NCI-H2171 (cell line): ENCODE results near the gene EYS.
"Not testable (repeated sequence)": the region's sequence is repeated elsewhere in the genome, so short reads cannot be mapped to it uniquely, and the experiment has no call there.

Experiments
- DNase-seq: peaks from one replicate; lab custom pipeline; 2025; lab: John Stamatoyannopoulos, UW

EYS gene

DNA sequence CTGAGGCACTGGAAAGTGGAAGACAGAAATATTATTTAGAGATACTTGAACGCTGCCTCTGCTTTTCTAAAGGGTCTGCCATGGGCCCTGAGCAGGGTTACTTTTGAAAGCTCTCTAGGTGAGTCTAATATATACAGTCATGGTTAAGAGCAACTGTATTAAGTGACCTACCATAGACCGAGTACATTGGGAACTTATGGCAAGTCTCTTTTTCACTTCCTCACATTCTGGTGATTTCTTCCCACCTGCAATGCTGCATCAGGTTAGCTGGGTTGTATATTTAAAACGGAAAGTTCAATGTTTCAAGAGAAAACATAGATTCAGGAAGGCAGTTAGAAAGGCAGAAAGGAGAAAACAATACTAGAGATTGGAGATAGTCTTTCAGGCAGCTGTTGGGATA lies 1916.7 kb downstream of the EYS start:
- no peak for DNase-seq

DNA sequence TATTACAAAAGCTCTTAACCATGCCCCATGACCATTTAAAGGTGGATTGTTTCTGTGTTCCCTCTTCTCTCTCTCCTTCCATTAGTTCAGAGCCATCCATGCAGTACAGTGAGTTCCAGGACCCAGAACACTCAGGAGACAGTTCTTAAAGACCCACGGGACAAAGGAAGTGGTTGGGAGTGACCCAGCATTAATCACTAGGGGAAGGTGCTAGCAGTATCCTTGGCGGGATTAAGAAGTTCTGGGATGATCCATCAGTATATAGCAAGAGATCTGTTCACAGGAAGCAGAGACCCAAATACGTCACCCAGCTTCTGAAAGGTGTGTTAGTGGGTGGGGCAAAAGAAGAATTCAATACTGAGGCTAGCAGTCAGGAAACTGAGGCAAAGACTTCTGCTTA lies 1917.3 kb downstream of the EYS start:
- no peak for DNase-seq

DNA sequence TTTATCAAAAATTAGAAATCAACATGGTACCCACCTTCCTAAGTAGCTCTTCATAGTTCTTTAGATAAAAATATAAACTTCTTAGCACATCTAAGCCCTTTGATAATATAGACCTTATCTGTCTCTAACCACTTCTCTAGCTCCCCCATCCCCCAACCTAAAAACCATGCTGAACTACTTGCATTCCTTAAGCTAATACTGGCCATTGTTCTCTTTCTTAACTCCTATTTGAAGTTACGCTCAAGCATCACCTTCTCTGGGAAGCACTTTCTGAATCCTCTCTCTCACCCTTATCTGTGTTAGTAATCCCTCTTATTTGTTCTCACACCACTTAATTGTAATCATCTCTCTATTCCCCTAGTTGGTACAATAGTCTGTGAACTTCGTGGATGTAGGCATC lies 1918.5 kb downstream of the EYS start:
- no peak for DNase-seq

DNA sequence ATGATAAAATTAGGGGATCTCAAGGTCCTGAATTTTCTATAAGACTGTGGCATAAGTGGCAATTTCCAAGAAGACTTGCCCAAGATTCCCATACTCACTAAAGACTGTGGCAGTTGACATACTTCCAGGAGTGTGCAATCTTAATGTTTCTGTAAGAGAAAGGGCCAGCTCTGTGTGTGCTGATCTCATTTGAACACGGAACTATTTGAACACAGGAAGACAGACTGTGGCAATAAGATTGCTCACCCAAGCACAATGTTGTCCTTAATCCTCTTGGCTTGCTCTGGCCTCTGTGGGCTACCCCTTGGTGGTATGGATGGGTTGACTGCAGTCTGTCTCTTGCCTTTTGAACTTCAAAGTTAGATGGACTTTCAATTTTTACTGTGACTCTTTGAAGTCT lies 1920.0 kb downstream of the EYS start:
- DNase-seq = no peak

DNA sequence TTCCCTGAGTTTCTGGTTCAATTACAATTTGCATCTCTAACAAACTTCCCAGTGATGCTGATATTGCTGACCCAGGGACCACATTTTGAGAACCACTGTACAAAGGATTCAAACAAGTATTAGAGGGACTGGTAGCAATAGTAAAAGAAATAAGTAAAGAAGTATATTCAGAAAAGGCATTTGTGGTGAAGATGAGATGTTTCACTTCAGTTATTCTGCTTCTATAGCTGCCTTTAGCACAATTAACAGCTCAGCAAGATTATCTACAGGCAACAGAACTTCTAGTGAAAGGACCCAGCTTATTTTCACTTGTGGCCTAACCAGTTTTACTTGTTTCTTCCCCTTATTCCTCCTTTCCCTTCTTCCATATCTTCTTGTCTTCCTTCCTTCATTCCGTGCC lies 1922.0 kb downstream of the EYS start:
- no peak for DNase-seq

DNA sequence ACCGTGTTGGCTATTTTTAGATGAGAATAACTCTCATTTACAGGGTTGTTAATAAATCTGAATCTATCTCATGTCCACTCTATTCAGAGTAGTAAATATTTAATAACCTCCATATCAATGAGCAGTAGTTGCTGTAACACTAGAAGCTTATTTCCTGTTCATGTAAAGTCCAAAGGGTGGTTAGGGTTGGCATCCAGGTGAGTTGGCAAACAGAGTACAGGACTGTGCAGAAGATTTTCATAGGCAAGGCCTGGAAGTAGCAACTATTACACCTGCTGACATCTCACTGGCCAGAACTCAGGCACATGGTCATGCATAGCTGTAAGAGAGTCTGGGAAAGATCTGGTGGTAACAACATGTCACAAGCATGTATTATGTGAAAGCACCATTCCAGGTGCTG lies 1923.9 kb downstream of the EYS start:
- no peak for DNase-seq

DNA sequence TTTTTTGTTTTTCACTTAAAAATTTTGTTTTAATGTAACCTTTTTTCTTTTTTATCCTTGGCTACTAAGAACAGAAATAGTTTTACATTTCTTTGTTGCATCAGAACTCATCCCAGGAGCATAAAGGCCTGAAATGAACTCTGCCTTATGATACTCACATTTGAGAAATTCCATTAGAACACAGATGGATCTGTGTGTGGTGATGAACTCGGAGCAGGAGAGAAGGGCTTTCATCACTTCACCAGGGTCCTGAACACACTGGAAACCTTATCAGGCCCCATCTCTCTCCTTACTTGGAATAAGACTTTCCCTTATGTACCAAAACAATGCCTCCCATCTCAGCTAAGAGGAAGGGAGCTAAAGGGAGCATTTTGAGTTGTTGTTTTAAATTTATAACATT lies 1932.1 kb downstream of the EYS start:
- no peak for DNase-seq

DNA sequence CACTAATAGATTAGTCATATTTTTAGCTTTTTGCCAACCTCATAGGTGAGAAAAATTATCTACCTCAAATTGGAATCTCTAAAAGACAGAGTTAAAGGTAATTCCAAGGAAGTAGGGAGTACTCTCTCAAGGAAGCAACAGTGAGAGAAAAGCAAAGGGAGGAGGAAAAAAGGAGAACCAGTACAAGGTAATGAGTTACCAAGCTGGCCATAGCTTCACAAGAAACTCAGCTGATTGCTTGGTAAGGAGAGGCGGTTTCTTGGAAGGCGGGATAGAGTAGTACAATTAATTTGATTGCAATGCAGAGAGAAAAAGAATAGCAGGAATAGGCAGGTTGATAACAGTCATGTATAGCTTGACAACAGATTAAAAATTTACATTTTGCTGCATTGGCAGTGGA lies 1933.8 kb downstream of the EYS start:
- no peak for DNase-seq

DNA sequence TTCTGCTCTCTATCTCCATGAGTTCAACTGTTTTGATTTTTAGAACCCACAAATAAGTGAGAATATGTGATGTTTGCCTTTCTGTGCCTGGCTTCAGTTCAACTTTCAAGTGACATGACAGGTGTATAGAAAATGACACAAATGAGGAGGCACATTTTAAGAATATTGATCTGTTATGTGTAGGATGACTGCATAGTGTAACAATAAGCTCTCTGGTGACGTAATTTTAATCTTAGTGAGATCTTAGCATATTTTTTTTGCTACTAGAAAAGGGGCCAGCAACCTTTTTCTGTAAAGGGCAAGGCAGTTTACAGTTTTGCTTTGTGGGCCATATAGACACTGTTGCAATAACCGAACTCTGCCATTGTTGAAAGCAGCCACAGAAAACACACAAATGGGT lies 1941.2 kb downstream of the EYS start:
- no peak for DNase-seq

DNA sequence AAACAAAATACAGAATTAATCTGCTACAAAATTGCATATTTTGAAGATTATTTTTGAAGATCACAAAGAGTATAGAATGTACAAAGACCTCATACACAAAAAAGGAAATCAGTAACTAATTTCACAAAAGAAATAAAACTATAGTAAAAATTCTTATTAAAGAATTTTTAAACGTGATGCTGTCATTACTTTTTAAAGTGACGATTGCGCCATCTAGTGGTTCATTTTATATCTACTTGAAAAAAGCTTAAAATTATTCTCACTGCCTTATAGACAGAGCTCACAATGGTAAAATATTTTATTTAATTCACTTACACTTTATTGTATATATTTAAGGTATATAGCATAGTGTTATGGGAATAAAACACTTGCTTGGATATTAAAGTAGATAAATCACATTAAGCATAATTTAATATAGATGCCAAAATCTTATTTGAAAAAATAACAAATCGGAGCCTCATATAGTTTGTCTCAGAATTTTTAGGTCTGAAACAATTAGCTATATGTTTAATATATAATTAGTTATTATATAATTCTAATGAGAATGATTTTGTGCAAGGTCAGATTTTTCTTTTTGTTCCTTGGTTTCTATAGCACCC lies 1942.6 kb downstream of the EYS start:
- peak; percentile 14 for DNase-seq

DNA sequence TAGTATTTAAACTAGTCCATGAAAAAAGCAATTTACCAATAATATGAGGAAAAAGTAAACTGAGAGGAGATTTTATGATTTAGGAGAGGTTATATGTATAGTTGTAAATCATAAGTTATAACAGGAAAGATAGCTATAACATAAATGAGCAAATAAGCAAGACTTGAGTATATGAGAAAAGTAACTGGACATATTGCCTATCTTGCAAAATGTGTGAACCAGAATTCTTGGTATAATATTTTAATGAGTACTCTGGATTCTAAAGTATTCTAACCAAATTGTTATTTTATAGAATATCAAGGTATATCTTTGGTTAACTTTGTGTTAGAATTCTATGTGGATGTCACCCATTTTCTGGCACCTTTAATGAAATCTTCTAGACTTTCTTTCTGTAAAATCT lies 1946.8 kb downstream of the EYS start:
- DNase-seq = no peak

DNA sequence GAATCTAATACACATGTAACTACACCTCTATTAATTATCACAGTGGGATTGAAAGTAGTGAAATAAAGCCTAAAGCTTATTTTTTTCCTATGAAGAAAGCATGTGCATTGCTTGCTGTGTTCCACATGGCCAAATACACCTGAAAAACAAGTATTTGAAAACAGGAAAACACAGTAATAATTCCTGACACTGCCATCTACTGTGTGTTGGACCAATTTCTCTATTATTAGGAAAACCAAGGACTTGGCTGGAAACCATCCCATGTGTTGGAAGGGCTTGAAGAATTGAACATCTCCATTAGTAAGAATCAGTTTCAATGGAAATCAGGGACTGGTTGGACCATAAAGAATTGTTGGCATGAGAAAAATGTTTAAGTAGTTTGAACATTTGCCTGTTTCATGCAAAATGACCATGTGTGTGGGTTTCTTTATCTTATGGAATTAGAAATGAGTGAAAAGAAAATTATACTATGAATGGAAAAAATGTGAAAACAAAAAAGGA lies 1947.4 kb downstream of the EYS start:
- DNase-seq = no peak

DNA sequence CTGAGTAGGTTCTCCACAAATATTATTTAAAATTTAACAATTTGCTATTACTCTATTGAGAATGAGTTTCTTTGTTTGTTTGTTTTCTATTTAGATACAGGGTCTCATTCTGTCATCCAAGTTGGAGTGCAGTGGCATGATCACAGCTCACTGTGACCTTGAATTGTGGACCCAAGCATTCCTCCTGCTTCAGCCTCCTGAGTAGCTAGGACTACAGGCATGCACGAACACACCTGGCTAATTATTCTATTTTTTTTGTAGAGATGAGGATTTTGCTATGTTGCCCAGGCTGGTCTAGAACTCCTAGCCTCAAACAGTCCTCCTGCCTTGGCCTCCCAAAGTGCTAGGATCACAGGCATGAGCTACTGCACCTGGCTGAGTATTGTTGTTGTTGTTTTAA lies 1949.2 kb downstream of the EYS start:
- DNase-seq = no peak

DNA sequence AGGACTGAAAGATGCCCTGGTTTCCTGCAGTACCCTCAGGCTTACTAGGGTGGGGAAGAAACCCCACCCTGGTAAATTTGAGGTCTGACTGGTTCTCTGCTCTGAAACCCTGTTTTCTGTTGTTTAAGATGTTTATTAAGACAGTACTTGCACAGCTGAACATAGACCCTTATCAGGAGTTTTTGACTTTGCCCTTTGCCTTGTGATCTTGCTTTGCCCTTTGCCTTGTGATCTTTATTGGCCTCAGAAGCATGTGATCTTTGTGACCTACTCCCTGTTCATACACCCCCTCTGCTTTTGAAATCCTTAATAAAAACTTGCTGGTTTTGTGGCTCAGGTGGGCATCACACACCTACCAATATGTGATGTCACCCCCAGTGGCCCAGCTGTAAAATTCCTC lies 1949.8 kb downstream of the EYS start:
- DNase-seq = not testable (repeated sequence)

DNA sequence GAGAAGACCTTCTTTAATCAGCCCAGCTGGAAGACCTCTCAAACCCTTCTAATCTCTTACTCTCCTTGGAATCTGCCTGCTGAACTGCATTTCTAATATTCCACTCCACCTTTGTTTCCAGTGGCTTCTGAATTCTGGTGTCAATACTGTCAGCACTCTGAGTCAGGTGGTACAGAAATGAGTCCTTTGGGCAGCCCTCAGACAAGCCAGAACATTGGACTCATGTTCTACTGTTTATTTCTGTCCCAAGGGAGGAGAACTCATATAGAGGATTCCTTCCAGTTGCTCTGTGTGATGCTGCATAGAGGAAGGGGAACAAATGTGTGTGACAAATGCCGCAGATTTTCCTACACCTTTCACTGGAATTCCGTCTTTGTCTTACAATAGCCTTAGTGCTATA lies 1956.6 kb downstream of the EYS start:
- DNase-seq = no peak

DNA sequence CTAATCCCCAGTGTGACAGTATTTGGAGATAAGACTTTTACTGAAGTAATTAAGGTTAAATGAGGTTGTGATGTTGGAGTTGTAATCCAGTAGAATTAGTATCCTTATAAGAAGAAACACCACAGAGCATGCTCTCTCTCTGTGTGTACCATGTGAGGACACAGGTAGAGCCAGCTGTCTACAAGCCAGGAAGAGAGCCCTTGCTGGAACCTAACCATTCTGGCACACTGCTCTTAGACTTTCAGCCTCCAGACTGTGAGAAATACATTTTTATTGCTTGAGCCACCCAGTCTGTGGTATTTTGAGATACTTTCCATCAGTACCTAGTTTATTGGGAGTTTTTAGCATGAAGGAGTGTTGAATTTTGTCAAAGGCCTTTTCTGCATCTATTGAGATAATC lies 1961.2 kb downstream of the EYS start:
- DNase-seq = no peak

DNA sequence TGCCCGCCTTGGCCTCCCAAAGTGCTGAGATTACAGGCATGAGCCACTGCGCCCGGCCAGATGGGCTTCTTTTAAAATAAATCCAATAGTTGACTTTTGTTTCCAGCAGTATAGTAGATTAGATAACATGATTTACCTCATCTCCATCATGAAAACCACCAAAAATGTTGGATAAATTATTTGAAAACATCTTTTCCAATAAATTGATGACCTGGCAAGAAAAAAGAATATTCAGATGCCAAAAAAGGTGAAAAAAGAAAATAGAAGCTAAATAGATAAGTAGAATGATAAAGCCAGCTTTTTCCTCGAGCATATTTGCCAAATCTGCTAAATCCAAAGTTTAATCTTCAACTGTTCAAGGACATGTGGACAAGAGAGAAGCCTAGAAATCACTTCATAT lies 1962.2 kb downstream of the EYS start:
- no peak for DNase-seq

DNA sequence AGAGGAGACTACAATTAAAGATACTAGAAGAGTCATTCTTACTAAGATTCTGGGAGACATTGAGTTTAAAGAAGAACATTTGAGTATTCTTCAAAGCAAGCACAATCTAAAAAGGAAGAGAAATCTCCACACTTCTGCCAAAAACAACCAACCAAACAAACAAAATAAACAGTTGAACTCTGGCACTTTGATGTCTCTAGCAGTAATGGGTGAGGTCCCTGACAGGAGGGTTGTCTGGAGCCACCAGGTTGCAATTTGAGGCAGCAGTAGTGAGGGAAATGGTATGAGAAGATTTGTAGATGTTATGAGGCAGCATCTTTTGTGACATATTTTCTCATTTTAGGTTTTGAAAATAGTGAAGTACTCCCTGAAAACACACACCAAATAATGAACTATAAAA lies 1963.3 kb downstream of the EYS start:
- DNase-seq = no peak

DNA sequence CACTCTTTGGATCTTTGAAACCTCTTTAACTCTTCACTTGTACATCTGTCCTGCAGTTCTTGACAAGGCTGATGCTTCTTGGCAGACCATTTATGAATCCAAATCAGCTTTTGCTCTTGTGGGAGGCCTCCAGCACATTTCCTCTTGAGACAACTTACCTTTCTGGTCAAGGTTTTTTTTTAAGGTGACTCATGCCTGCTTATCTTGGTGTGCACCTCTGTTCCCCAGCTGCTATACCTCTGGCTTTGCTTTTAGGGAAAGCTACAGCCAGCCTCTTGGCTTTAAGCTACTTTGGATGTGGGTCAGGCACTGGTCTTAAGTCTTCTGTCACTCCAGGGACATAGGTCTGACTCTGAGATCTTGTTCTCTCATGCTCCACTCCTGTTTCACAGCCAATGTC lies 1965.0 kb downstream of the EYS start:
- DNase-seq = no peak

DNA sequence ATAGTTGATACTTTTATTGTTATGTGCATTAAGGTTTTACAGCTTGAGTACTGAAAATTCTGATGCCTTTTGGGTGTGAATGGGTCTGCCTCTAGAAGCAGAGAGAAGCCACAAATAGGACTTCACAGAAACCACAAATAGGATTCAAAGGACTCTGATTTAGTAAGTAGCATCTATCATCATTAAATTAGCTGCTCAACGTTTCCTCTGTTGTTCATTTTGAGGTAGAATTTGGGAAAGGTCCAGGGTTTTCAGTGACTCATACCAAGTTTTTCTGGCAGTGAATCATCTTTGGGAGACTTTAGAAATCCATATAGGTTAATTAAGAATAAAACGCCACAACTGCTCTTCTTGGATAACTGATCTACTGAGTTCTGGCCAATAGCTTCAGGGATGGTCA lies 1966.3 kb downstream of the EYS start:
- no peak for DNase-seq

DNA sequence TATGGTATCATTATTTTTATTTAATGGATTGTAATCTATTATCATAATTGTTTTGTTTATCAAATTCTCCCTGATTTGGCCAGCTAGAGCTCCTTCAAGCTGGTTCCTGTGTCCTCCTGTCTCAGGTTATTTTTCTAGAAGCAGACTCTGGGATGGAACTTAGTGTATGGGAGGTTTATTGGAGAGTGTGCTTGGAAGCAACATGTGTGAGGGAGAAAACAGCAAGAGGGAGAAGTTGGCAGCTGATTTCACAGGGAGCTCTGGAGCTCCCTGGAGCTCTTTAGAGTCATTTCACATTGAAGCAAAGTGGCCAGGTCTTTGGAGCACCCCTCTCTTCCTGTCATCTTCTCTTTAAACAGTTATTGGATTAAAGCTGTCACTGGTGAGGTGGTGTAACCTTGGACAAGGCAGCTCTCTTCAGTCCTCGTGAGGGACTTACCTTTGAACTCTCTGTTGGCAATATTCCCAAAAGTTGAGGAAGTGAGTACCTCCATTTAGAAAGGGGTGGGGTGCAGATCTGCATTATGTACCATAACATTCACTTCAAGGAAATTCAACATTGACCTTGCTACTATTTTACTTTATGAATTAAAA lies 1967.8 kb downstream of the EYS start:
- no peak for DNase-seq

DNA sequence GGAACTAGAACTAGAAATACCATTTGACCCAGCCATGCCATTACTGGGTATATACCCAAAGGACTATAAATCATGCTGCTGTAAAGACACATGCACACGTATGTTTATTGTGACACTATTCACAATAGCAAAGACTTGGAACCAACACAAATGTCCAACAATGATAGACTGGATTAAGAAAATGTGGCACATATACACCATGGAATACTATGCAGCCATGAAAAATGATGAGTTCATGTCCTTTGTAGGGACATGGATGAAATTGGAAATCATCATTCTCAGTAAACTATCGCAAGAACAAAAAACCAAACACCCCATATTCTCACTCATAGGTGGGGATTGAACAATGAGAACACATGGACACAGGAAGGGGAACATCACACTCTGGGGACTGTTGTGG lies 1968.8 kb downstream of the EYS start:
- not testable (repeated sequence) for DNase-seq

DNA sequence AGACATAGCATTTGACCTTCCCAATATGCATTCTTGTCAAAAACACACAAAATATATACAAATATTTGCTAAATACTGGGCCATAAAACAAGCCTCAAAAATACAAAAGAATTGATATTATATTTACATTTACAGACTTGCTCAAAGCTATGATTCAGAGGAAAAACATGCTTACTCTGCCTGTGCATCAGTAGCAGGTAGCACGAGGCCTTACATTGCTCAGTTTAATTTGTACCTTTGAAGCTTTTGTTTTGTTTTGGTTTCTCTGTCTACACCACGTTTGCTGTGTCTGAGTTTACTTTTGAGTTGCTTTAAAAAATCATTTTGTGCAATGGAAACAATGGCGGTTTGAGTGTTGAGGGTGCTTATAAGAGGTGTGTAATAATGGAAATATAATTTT lies 1972.1 kb downstream of the EYS start:
- no peak for DNase-seq

DNA sequence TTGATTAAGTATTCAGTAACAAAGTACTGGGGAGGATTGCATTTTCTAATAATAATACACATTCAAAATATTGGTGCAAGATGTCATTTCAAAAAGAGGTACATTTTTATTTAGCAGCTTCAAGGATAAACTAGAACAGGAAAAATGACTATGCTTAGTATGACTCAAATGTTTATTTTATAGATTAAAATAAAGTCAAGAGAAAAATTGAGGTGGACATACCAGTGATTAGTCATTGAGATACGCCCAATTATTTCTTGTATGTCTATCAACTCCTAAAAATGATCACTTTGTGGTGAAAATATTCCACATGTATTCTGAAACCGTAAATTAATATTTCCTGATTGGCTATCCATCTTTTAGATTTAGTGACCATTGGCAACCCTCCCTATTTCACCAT lies 1974.7 kb downstream of the EYS start:
- no peak for DNase-seq
